Measurements from ENCODE around the gene SNX24.
A peak's percentile ranks its signal among the peaks of the same experiment; 100 is the strongest.
"Not testable (repeated sequence)": the region's sequence is repeated elsewhere in the genome, so short reads cannot be mapped to it uniquely, and the experiment has no call there.

Gene SNX24, protein sequence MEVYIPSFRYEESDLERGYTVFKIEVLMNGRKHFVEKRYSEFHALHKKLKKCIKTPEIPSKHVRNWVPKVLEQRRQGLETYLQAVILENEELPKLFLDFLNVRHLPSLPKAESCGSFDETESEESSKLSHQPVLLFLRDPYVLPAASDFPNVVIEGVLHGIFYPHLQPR

DNA sequence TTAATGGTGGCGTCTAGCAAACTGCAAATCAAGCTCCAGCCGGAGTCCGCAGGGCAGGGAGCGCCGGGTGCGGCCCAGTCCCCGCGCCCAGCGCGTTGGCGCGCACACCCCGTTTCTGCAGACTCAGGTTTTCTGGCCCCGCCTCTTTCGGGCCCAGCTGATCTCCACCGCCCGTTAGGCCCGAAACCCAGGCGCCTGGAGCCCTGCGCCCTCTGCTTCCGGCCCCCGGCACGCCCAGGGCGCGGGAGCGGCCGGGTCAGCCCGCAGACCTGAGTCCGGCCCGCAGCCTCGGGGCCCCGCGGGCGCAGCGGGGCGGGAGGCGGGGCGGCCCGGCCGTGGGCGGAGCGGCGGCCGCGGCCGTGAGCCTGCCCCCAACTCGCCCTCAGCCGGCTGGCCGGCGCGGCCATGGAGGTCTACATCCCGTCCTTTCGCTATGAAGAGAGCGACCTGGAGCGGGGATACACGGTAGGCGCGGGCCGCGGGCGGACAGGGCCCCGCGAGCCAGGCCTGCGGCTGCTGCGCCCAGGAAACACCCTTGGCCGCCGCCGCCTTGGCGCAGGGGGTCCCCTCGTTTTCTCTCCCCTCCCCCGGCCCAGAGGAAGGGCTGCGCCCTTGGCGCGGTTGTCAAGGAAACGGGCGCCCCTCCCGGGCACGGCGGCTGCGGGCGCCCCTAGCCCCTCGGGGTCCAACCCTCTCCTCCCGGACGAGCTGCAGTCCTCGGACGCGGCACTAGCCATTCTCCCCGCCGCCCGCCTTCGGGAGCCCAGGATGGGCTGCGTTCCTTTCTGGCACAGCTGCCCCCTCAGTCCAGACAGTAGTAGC lies at the start of gene SNX24:
TSS of gene SNX24 (plus strand) at position 385 of the 822 bp plus-strand sequence. CDS start at position 406, 21 bp downstream.
- DNase-seq (ENCODE audit: extremely low spot score, insufficient read length, low read depth) (peak; percentile 64), FAIRE-seq (peak; percentile 83)

DNA sequence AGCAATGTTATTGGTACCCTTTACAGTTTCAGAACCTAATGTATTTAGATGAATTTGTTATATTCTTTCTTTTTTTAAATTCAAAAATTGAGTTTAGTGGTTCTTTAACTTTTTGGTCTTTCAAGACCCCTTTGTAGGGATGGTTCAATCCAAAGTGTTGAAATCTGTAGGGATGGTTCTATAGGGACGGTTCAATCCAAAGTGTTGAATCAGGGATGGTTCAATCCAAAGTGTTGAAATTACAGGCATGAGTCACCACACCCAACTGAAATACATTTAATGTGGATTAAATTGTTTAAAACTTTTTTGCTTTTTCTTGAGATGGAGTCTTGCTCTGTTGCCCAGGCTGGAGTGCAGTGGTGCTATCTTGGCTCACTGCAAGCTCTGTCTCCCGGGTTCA lies 39.9 kb upstream of the SNX24 start:
- DNase-seq (ENCODE audit: extremely low spot score, insufficient read length, low read depth) (no peak), FAIRE-seq (no peak)

DNA sequence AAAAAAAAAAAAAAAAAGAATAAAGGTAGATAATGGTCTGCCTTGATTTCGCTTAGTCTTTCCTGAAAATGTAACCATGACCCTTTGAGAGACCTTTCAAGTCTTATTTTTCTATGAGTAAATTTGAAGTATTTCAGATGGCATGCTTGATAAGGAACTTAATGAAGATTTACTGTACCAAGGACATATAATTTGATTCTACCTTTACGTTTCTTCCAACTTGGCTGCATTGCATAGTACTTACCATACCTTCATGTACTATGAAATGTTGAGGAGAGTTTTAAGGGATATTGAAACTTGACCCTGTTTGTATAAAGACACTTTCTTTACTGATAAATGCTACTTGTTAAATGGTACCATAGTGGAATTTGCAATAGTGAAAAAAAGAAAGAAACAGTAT lies 35.0 kb upstream of the SNX24 start:
- FAIRE-seq (no peak), DNase-seq (ENCODE audit: extremely low spot score, insufficient read length, low read depth) (no peak)

DNA sequence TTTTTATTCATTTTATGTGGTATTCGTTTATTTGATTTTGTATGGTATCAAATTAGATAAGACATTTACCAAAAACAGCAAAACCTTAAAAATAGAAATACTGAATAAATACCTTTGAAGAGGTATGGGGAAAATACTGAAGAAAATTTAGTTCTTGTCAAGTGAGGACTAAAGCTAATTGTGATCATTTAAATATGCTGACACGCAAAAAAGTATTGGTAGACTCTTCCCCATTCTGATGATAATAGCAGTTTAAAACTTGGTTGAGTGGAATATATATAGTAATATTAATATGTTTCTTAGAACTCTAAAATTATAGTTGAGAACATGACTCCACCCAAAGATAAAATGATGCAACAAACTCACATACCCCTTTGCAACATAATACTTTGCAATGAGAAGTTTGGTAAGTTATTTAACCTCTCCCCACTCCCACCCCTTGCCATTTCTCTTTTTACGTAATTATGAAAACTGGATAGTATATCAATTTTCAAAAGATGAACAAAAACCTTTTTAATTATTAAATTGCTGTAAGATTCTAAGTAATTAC lies 30.1 kb upstream of the SNX24 start:
- no peak for FAIRE-seq

DNA sequence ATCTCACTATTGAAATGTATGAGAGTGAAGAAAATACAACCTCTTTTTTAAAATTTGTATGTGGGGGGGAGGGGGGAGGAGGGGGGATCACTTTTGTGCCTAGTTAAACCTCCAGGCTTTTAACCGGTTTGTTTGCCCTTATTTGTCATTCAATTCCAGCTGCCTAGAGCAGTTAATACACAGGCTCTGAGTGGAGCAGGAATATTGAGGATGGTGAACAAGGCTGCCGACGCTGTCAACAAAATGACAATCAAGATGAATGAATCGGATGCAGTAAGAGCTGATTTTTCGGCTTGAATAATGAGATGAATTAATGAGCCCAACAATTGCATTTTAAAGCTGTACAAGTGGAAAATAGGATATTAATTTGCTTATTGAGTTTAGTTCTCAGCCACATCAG lies 28.7 kb upstream of the SNX24 start:
- FAIRE-seq (no peak), DNase-seq (ENCODE audit: extremely low spot score, insufficient read length, low read depth) (no peak)

More for the DNA sequence above, 30.1 kb upstream of the SNX24 start:
- DNase-seq (ENCODE audit: extremely low spot score, insufficient read length, low read depth) = no peak

DNA sequence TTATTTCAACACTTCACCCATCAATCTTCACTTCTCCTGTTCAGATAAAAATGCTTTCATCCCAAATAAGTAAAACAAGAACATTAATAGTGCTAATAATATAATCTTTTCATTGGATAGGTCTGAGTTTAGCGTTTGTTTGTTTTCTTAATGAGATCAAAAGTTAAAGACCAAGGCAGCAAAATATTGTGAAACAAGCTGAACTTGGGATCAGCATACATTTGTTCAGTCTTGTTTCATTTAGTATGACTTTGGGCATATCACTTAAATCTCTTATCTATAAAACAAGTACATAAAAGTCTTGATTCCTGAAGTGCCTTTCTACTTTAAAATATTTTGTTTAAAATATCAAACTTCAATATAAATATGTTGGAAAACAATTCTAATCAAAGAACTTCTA lies 13.4 kb upstream of the SNX24 start:
- no peak for DNase-seq (ENCODE audit: extremely low spot score, insufficient read length, low read depth)
- FAIRE-seq = no peak

DNA sequence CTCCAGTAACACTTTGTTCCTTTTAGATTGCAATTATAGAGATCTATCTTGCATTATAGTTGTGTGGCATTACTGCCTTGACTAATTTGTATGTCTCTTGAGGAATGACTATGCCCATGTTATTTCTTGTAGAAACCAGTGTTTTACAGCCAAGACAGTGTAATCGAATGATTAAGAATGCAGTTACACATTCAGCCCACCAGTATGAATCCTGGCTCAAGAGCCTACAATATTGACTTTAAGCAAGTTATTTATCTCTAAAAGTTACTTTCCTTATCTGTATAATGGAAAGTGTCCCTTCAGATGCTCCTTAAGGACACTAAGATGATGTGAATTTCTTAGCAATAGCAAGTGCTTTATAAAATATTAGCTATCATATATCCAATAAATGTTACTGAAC lies 9.7 kb upstream of the SNX24 start:
- FAIRE-seq = no peak
- no peak for DNase-seq (ENCODE audit: extremely low spot score, insufficient read length, low read depth)

DNA sequence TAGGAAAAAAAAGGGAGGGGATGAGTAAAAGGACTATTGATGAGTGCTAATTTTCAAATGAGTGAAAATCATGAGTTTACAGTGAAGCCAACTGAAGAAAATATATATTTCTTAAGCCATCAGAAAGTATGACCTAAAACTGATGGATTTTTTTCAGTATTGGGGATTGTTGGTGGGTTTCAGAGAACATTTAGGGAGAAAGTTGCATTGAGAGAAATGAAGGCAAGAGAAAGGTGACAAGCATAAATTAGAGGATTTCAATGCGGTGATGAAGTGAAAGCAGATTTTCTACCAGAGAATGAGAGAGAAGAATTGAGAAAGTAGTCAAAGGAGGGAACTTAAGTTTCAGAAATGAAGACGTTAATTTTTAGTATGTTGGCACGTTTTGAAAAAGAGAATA lies 8.5 kb upstream of the SNX24 start:
- DNase-seq (ENCODE audit: extremely low spot score, insufficient read length, low read depth) (no peak), FAIRE-seq (no peak)

DNA sequence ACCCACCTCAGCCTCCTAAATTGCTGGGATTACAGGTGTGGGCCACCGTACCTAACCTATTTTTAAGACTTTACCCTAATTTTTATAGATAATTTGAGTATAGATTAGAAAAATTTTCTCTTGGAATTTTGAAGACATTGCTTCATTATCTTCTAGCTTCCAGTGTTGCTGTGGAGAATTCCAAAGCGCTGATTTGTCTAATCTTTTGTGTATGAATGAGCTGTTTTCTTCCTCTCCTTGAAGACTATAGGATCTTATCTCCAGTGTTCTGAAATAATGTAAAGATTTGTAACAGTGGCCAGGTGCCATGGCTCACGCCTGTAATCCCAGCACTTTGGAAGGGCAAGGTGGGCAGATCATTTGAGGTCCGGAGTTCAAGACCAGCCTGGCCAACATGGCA lies 5.7 kb upstream of the SNX24 start:
- FAIRE-seq = no peak
- DNase-seq (ENCODE audit: extremely low spot score, insufficient read length, low read depth) = no peak

DNA sequence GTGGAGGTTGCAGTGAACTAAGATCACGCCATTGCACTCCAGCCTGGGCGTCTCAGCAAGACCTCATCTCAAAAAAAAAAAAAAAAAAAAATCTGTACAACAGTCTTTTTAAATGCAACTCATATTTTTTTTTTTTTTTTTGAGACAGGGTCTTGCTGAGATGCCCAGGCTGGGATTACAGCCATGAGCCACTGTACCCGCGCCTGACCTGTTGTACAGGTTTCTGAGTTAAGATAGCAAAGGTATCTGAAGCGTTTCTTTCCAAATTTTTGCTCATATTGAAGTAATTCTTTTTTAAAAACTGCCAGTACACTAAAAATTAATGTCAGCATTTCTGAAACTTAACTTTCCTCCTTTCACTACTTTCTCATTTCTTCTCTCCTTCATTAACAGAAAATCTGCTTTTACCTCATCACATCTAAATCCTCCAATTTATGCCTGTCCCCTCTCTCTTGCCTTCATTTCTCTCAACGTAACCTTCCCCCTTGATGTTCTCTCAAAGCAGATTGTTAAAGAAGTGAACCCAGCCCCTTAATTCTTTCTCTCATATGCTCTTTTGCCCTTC lies 3.3 kb upstream of the SNX24 start:
- DNase-seq (ENCODE audit: extremely low spot score, insufficient read length, low read depth) (no peak), FAIRE-seq (no peak)

DNA sequence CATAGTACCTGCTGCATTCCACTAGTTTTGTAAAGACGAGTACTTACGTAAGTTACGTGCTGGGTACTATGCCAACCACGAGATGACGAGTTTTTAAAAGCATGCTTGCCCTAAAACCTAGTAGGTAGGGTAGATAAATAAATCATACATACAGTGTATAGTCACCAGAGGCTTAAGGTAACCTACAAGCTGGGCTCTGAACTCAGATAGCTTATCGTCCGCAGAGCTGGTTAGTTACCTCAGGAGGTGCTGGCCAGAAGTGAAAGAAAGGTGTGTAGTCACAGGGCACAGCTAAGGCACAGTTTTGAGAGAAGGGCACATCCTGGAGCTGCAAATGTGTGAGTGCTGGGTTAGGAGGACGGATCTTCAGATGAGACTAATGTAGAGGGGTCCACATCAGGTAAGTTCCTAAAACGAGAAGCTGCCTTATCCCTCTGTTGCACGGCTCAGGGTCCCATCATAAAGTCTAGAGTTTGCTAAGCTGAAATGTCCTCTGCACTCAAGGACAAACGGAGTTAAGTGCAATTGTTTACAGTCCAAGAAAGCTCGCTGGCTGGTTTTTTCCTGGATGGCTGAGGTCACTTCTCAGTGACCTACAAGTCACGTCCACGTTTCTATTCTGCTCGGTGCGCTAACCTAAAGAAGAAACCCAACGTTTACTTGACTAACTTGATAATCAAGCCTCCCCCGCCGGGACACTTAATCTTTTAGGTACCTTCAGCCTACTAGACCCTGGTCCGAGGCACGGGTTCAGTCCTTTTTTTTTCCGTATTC lies 1.1 kb upstream of the SNX24 start:
- FAIRE-seq (peak; percentile 31), DNase-seq (ENCODE audit: extremely low spot score, insufficient read length, low read depth) (no peak)

DNA sequence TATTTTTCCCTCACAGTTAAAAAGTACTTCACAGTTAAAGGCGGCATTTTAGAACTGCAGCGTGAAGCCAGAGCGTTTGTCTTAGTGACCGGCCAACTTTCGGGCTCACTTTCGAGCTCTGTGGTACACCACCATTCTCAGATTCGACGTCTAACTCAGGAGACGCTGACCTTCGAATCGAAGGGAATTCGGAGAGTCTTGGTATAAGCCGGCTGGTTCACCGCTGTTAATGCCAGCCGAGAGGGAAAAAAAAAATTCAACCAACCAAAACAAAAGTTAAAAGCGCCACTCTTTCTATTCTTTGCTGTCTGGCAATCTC lies 544 bp upstream of the SNX24 start:
- no peak for FAIRE-seq
- peak; percentile 12 for DNase-seq (ENCODE audit: extremely low spot score, insufficient read length, low read depth)

DNA sequence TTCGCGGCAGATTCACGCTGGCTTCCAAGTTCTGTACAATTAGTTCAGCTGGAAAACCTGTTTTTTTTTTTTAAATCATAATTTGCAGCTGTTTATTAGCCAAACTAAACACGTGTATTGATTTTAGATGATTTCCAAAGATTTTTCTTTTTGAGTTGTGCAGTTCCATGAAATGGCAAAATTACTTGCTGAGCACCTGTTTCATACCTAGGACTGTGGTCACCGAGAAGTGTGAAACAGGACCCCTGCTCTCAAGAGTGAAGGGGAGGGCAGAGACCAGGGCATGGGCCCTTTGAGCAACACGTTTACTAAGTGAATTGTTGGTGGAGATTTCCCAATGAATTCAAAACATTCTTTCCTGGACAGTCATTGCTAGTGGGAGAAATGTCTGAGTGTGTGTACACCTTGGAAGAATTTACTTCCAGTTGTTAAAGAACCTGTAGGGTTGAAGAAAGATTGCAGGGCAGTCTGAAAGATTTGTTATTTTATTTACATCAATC lies 688 bp downstream of the SNX24 start:
- DNase-seq (ENCODE audit: extremely low spot score, insufficient read length, low read depth) = no peak
- FAIRE-seq = no peak

DNA sequence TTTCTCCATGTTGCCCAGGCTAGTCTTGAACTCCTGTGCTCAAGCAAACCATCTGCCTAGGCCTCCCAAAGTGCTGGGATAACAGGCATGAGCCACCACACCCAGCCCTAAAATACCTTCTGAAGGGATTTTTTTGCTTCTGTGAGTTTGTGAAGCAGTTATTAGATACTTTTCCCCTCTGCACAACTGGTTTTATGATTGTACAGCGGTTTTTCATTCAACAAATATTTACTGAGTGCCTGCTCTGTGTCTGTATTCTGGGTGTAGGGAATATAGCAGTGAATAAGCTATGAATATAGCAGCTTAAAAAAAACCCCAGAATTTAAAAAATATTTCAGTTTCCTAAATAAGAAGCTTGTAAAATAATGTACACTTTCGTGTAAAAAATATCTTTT lies 2.3 kb downstream of the SNX24 start:
- DNase-seq (ENCODE audit: extremely low spot score, insufficient read length, low read depth) (no peak), FAIRE-seq (no peak)

DNA sequence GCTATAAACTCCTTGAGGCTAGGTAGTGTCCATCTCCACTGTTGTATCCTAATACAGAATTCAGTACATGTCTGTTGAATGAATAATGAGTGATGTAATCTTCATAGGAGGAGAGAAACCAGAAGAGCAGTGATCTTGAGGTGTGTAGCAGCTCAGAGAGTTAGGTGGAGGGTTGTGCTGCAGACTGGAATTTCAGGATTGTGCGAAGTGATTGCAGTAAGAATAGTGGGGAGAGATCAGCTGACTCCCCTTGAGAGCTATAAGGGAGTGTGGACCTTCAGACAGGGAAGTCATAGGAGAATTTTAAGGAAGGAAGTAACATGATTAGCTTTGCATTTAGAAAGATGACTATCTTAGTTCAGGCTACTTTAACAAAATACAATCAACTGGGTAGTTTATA lies 4.4 kb downstream of the SNX24 start:
- DNase-seq (ENCODE audit: extremely low spot score, insufficient read length, low read depth) (no peak), FAIRE-seq (no peak)

DNA sequence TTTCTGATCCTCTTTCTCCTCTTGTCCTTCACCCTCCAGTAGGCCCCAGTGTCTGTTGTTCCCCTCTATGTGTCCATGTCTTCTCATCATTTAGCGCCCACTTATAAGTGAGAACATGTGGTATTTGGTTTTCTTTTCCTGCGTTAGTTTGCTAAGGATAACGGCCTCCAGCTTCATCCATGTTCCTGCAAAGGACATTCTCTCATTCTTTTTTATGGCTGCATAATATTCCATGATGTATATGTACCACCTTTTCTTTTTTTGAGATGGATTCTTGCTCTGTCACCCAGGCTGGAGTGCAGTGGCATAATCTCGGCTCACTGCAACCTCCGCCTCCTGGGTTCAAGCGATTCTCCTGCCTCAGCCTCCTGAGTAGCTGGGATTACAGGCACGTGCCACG lies 12.1 kb downstream of the SNX24 start:
- FAIRE-seq; DNase-seq (ENCODE audit: extremely low spot score, insufficient read length, low read depth): not testable (repeated sequence)

DNA sequence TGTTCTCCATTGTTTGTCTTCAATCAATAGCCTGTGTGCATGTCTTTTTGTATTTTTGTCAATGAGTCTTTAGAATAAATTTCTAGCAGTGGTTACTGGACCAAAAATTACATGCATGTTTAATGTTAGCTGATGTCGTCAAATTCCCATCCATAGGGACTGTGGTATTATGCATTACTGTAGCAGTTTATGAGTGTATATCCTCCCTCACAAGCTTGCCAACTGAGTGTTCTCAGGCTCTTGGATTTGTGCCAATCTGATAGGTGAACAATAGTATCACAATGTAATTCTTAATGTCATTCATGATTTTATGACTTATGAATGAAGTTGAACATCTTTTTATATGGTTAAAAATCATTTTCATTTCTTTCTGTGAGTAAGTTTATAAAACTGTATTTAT lies 13.0 kb downstream of the SNX24 start:
- FAIRE-seq (no peak), DNase-seq (ENCODE audit: extremely low spot score, insufficient read length, low read depth) (no peak)

DNA sequence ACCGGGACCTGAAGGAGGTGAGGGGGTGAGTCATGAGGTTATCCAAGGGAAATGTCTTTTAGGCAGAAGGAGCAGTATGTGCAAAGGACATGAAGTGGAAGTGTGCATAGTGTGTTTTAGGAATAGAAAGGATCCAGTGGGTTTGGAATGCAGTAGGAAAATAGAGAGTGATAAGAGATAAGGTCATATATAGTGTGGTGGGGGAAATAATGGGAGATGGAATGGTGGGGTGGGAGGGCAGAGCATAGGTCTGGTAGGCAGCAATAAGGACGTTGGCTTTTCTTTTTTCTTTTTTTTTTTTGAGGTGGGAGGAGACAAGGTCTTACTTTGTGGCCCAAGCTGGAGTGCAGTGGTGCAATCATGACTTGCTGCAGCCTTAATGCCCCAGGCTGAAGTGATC lies 17.8 kb downstream of the SNX24 start:
- no peak for FAIRE-seq

DNA sequence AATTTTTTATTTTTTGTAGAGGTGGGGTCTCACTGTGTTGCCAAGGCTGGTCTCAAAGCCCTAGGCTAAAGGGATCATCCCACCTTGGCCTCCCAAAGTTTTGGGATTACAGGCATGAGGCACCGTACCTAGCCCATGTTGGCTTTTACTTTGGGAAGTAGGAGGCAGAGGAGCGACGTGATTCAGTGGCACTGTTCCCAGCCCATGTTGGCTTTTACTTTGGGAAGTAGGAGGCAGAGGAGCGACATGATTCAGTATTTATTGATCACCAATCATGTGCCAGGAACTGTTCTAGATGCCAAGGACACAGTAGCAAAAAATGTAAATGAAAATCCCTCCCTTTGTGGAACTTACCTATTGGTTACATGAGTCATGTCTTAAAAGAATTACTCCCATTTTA lies 18.3 kb downstream of the SNX24 start:
- DNase-seq (ENCODE audit: extremely low spot score, insufficient read length, low read depth) (no peak), FAIRE-seq (no peak)

More for the DNA sequence above, 17.8 kb downstream of the SNX24 start:
- no peak for DNase-seq (ENCODE audit: extremely low spot score, insufficient read length, low read depth)

DNA sequence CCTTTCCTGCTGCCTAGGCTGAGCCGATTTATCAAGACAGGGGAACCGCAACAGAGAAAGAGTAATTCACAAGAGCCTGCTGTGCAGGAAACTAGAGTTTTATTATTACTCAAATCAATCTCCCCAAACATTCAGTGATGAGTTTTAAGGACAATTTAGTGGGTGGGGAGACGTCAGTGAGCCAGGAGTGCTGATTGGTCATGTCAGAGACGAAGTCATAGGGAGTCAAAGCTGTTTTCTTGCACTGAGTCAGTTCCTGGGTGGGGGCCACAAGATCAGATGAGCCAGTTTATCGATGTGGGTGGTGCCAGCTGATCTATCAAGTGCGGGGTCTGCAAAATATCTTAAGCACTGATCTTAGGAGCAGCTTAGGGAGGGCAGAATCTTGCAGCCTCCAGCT lies 19.0 kb downstream of the SNX24 start:
- DNase-seq (ENCODE audit: extremely low spot score, insufficient read length, low read depth) = no peak
- FAIRE-seq = no peak
